ENCODE data around the gene ZNF423. TPM values are rescaled to one million over a fixed set of nuclear protein-coding genes. Genes with fewer than 3 reads are reported as not detected.

ZNF423 gene
- total RNA-seq, 1 donor: 11.6 TPM

GRCh38 chr16:49588729-49589384, 267.1 kb downstream of the ZNF423 start:
- no peaks in the 10 kb centered on the region for H3K36me3 ChIP-seq (ENCODE audit: insufficient read depth, low read length)
- no peaks in the 10 kb centered on the region for H3K27me3 ChIP-seq (ENCODE audit: insufficient read depth, low read length)
- no peak overlapping the region for H3K27ac ChIP-seq (ENCODE audit: low read depth, low read length)
- H2AFZ ChIP-seq (ENCODE audit: low read length): no peak overlapping the region
- no peaks in the 10 kb centered on the region for H3K9me3 ChIP-seq (ENCODE audit: low read depth, low read length)
- peaks cover 4% of the 10 kb centered on the region for H4K20me1 ChIP-seq (ENCODE audit: insufficient read depth, low read length)
- no peaks in the 10 kb centered on the region for H3K4me1 ChIP-seq (ENCODE audit: insufficient read depth, low read length)
- TF ChIP-seq CTCF (IDR thresholded peaks at IDR 0.05; ENCODE audit: extremely low read depth, low read depth, low read length): no peak
- no peak overlapping the region for H3K4me3 ChIP-seq (ENCODE audit: insufficient read depth, low read length)
- DNase-seq (ENCODE audit: insufficient read length, low spot score, missing footprints): peak; percentile 91
- no peak overlapping the region for H3K4me2 ChIP-seq (ENCODE audit: insufficient read depth, low read length)
- H3K79me2 ChIP-seq (ENCODE audit: insufficient read depth, low read length): no peaks in the 10 kb centered on the region

GRCh38 chr16:49588026-49588425, 267.9 kb downstream of the ZNF423 start:
- H2AFZ ChIP-seq (ENCODE audit: low read length): no peak overlapping the region
- no peak overlapping the region for H3K4me2 ChIP-seq (ENCODE audit: insufficient read depth, low read length)
- no peak overlapping the region for H3K27ac ChIP-seq (ENCODE audit: low read depth, low read length)
- H3K9me3 ChIP-seq (ENCODE audit: low read depth, low read length): no peaks in the 10 kb centered on the region
- no peaks in the 10 kb centered on the region for H3K36me3 ChIP-seq (ENCODE audit: insufficient read depth, low read length)
- H3K79me2 ChIP-seq (ENCODE audit: insufficient read depth, low read length): no peaks in the 10 kb centered on the region
- peak; percentile 10 for DNase-seq (ENCODE audit: insufficient read length, low spot score, missing footprints)
- H3K4me1 ChIP-seq (ENCODE audit: insufficient read depth, low read length): no peaks in the 10 kb centered on the region
- H3K27me3 ChIP-seq (ENCODE audit: insufficient read depth, low read length): no peaks in the 10 kb centered on the region
- no peak for TF ChIP-seq CTCF (IDR thresholded peaks at IDR 0.05; ENCODE audit: extremely low read depth, low read depth, low read length)
- H4K20me1 ChIP-seq (ENCODE audit: insufficient read depth, low read length): peaks cover 4% of the 10 kb centered on the region
- H3K4me3 ChIP-seq (ENCODE audit: insufficient read depth, low read length): no peak overlapping the region

- Histone ChIP-seq H3K4me2 (ENCODE audit: insufficient read depth, low read length) (no peak overlapping the region), H3K4me3 (ENCODE audit: insufficient read depth, low read length) (no peak overlapping the region), H3K36me3 (ENCODE audit: insufficient read depth, low read length) (no peaks in the 10 kb centered on the region), H3K27me3 (ENCODE audit: insufficient read depth, low read length) (no peaks in the 10 kb centered on the region), H3K9me3 (ENCODE audit: low read depth, low read length) (no peaks in the 10 kb centered on the region), H2AFZ (ENCODE audit: low read length) (no peak overlapping the region), H3K27ac (ENCODE audit: low read depth, low read length) (no peak overlapping the region), H3K79me2 (ENCODE audit: insufficient read depth, low read length) (no peaks in the 10 kb centered on the region), H3K4me1 (ENCODE audit: insufficient read depth, low read length) (no peaks in the 10 kb centered on the region), H4K20me1 (ENCODE audit: insufficient read depth, low read length) (peaks cover 4% of the 10 kb centered on the region)
- no peak for TF ChIP-seq CTCF (IDR thresholded peaks at IDR 0.05; ENCODE audit: extremely low read depth, low read depth, low read length)
- peak; percentile 58 for DNase-seq (ENCODE audit: insufficient read length, low spot score, missing footprints)
These were observed 268.4 kb downstream of the ZNF423 start for GRCh38 chr16:49587511-49587910.

GRCh38 chr16:49586466-49587450, 269.2 kb downstream of the ZNF423 start:
- H3K27me3 ChIP-seq (ENCODE audit: insufficient read depth, low read length): no peaks in the 10 kb centered on the region
- TF ChIP-seq CTCF (IDR thresholded peaks at IDR 0.05; ENCODE audit: extremely low read depth, low read depth, low read length): no peak
- DNase-seq (ENCODE audit: insufficient read length, low spot score, missing footprints): peak; percentile 85
- H3K4me1 ChIP-seq (ENCODE audit: insufficient read depth, low read length): no peaks in the 10 kb centered on the region
- no peak overlapping the region for H3K4me2 ChIP-seq (ENCODE audit: insufficient read depth, low read length)
- no peak overlapping the region for H3K27ac ChIP-seq (ENCODE audit: low read depth, low read length)
- peaks cover 4% of the 10 kb centered on the region for H4K20me1 ChIP-seq (ENCODE audit: insufficient read depth, low read length)
- no peaks in the 10 kb centered on the region for H3K36me3 ChIP-seq (ENCODE audit: insufficient read depth, low read length)
- no peaks in the 10 kb centered on the region for H3K9me3 ChIP-seq (ENCODE audit: low read depth, low read length)
- H2AFZ ChIP-seq (ENCODE audit: low read length): no peak overlapping the region
- no peaks in the 10 kb centered on the region for H3K79me2 ChIP-seq (ENCODE audit: insufficient read depth, low read length)
- H3K4me3 ChIP-seq (ENCODE audit: insufficient read depth, low read length): no peak overlapping the region
